Aortic smooth muscle cell (primary cell): ENCODE measurements around the gene NLRP13. TPM values are rescaled to one million over a fixed set of nuclear protein-coding genes. Genes with fewer than 3 reads are reported as not detected.

Source experiments
- total RNA-seq: library from RNA; depleted of rRNA; stranded (reverse); fragments of >200 nt; gene quantifications from 2 replicates; pipeline ENCODE4 v1.2.3, GENCODE V29; 2014

Gene NLRP13
- not detected in 2 replicates for total RNA-seq

GRCh38 chr19:55931936-55932386 is at the start of gene NLRP13:
NLRP13 (minus strand) TSS chr19:55932336; CDS start chr19:55932311, 25 bp downstream.

GRCh38 chr19:55947532-55947931 is 15.4 kb upstream of the NLRP13 start, which contains the start of gene NLRP8:
NLRP8 (plus strand) TSS chr19:55947832.

Other genes starting within 250 kb of the NLRP13 start
- gene NLRP9, start 193.9 kb downstream of the NLRP13 start, total RNA-seq, result not detected in 2 replicates
- gene RFPL4A, start 173.2 kb downstream of the NLRP13 start, total RNA-seq, result not detected in 2 replicates
- gene RFPL4AL1, start 163.2 kb downstream of the NLRP13 start, total RNA-seq, result not detected in 2 replicates
- not detected in 2 replicates for gene NLRP11, start 100.3 kb downstream of the NLRP13 start, total RNA-seq
- gene NLRP4, start 95.8 kb downstream of the NLRP13 start, total RNA-seq, result not detected in 2 replicates
- gene NLRP8, start 15.5 kb upstream of the NLRP13 start, total RNA-seq, result not detected in 2 replicates
- not detected in 2 replicates for gene NLRP5, start 54.4 kb upstream of the NLRP13 start, total RNA-seq
- 20.8 and 25.0 TPM in 2 replicates for gene ZNF787, start 189.0 kb upstream of the NLRP13 start, total RNA-seq
- 9.6 and 11.7 TPM in 2 replicates for gene ZNF444, start 209.0 kb upstream of the NLRP13 start, total RNA-seq
- gene GALP, start 243.7 kb upstream of the NLRP13 start, total RNA-seq, result not detected in 2 replicates